ENCODE results near the gene C6orf47. TPM values are rescaled to one million over a fixed set of nuclear protein-coding genes. Genes with fewer than 3 reads are reported as not detected.
A peak's percentile ranks its signal among the peaks of the same experiment; 100 is the strongest.

Gene C6orf47
- total RNA-seq, 1 donor from 2014 or later: 23.5 TPM

- peaks cover 8% of the 10 kb centered on the region for H3K36me3 Mint-ChIP-seq (ENCODE audit: low read depth)
- peaks cover 53% of the 10 kb centered on the region for H3K4me1 Mint-ChIP-seq
- no peak for DNase-seq (ENCODE audit: low read depth, low spot score)
- H3K9me3 Mint-ChIP-seq: no peaks in the 10 kb centered on the region
- H3K4me3 Mint-ChIP-seq: peak overlapping the region; percentile 93
- H3K27ac Mint-ChIP-seq (ENCODE audit: unreplicated experiment): peak overlapping the region; percentile 81
- H3K27me3 Mint-ChIP-seq (ENCODE audit: low read depth): no peaks in the 10 kb centered on the region
- TF ChIP-seq, protein P1, sequence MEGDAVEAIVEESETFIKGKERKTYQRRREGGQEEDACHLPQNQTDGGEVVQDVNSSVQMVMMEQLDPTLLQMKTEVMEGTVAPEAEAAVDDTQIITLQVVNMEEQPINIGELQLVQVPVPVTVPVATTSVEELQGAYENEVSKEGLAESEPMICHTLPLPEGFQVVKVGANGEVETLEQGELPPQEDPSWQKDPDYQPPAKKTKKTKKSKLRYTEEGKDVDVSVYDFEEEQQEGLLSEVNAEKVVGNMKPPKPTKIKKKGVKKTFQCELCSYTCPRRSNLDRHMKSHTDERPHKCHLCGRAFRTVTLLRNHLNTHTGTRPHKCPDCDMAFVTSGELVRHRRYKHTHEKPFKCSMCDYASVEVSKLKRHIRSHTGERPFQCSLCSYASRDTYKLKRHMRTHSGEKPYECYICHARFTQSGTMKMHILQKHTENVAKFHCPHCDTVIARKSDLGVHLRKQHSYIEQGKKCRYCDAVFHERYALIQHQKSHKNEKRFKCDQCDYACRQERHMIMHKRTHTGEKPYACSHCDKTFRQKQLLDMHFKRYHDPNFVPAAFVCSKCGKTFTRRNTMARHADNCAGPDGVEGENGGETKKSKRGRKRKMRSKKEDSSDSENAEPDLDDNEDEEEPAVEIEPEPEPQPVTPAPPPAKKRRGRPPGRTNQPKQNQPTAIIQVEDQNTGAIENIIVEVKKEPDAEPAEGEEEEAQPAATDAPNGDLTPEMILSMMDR (conservative IDR thresholded peaks at IDR 0.05): no peak
Measured at GRCh38 chr6:31663961-31664789, 3.6 kb upstream of the C6orf47 start.

GRCh38 chr6:31663126-31663960 is 2.8 kb upstream of the C6orf47 start:
- Mint-ChIP-seq H3K36me3 (ENCODE audit: low read depth) (peaks cover 8% of the 10 kb centered on the region), H3K9me3 (no peaks in the 10 kb centered on the region), H3K4me3 (peak overlapping the region; percentile 93), H3K4me1 (peaks cover 60% of the 10 kb centered on the region), H3K27ac (ENCODE audit: unreplicated experiment) (no peak overlapping the region), H3K27me3 (ENCODE audit: low read depth) (no peaks in the 10 kb centered on the region)
- DNase-seq (ENCODE audit: low read depth, low spot score): no peak
- TF ChIP-seq, protein P1 (conservative IDR thresholded peaks at IDR 0.05): no peak

DNA sequence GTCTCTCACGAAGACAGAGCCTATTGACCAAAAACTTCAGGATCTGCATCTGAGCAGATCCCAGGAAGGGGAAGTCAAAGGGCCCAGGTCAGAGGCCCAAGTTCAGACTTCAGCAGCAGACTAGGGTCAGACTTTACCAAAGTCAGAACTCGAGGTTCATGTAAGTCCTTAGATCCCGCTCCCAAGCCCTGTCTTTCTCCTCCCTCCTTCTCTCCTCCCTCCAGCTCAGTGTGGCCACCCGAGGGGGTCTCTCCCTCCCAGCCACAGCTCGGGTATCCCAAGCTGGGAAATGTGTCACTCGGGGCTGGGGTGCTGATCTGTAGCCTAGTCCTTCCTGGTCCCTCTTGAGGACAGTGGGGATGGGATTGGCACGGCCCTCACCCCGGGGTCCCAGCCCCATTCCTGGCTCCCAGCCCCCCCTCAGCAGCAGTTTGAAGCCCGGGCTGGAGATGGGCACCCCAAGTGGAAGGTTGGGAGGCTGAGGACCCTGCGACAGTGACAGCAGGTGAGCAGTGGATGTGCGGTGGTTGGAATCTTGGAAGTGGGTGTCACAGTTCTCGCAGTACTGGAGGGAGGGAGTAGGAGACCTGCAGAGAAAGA is 1.6 kb upstream of the C6orf47 start:
- TF ChIP-seq, protein P1 (conservative IDR thresholded peaks at IDR 0.05): no peak
- H3K4me3 Mint-ChIP-seq: peak overlapping the region; percentile 93
- H3K9me3 Mint-ChIP-seq: no peaks in the 10 kb centered on the region
- no peak overlapping the region for H3K27ac Mint-ChIP-seq (ENCODE audit: unreplicated experiment)
- H3K4me1 Mint-ChIP-seq: peaks cover 69% of the 10 kb centered on the region
- H3K36me3 Mint-ChIP-seq (ENCODE audit: low read depth): peaks cover 5% of the 10 kb centered on the region
- H3K27me3 Mint-ChIP-seq (ENCODE audit: low read depth): no peaks in the 10 kb centered on the region
- no peak for DNase-seq (ENCODE audit: low read depth, low spot score)

- H3K4me1 Mint-ChIP-seq: peaks cover 64% of the 10 kb centered on the region
- peaks cover 5% of the 10 kb centered on the region for H3K36me3 Mint-ChIP-seq (ENCODE audit: low read depth)
Measured at GRCh38 chr6:31661262-31662123, 915 bp upstream of the C6orf47 start.

More at GRCh38 chr6:31661262-31662123, 915 bp upstream of the C6orf47 start:
- peak overlapping the region; percentile 95 for H3K27ac Mint-ChIP-seq (ENCODE audit: unreplicated experiment)
- no peaks in the 10 kb centered on the region for H3K9me3 Mint-ChIP-seq
- peak overlapping the region; percentile 93 for H3K4me3 Mint-ChIP-seq
- no peaks in the 10 kb centered on the region for H3K27me3 Mint-ChIP-seq (ENCODE audit: low read depth)
- TF ChIP-seq, protein P1 (conservative IDR thresholded peaks at IDR 0.05): no peak
- no peak for DNase-seq (ENCODE audit: low read depth, low spot score)

All from neural crest cell (in vitro differentiated cells).